Heart right ventricle (tissue), 16 donors: Measurements from ENCODE around the gene CABP4. TPM values are rescaled to one million over a fixed set of nuclear protein-coding genes. Genes with fewer than 3 reads are reported as not detected.
"Not testable (repeated sequence)": the region's sequence is repeated elsewhere in the genome, so short reads cannot be mapped to it uniquely, and the experiment has no call there.

Experiments used
- ATAC-seq, 8 donors: fragments of 200-7000 bp; cut with Tn5 transposase; one replicate each; pipeline ENCODE4 v1.9.1; 2020; ENCODE audit warnings: mild to moderate bottlenecking in 8 of 8, moderate library complexity in 8 of 8, moderate number of reproducible peaks in 1 of 8
- DNase-seq, 2 donors: peaks; one replicate each; pipeline ENCODE4 v3.0.0-alpha.2; 2020
- H3K27ac ChIP-seq, 10 donors: fragments of 200-600 bp; sonication (generic) in 2 of 10; one replicate each; pipeline versions ENCODE4 v1.5.0 to v1.8.0; 2020 to 2022; ENCODE audit warnings: mild to moderate bottlenecking in 3 of 10
- H3K27me3 ChIP-seq, 7 donors: fragments of 200-600 bp; one replicate each; pipeline ENCODE4 v1.8.0; 2021 to 2022; ENCODE audit warnings: mild to moderate bottlenecking in 2 of 7
- H3K36me3 ChIP-seq, 9 donors: fragments of 200-600 bp; sonication (generic) in 1 of 9; one replicate each; pipeline versions ENCODE4 v1.5.0 to v1.8.0; 2020 to 2022; ENCODE audit warnings: mild to moderate bottlenecking in 2 of 9
- H3K4me1 ChIP-seq, 9 donors: fragments of 200-600 bp; sonication (generic) in 1 of 9; one replicate each; pipeline versions ENCODE4 v1.5.0 to v1.8.0; 2020 to 2022; ENCODE audit warnings: mild to moderate bottlenecking in 4 of 9
- H3K4me3 ChIP-seq, 10 donors: fragments of 200-600 bp; sonication (generic) in 2 of 10; one replicate each; pipeline versions ENCODE4 v1.5.0 to v1.8.0; 2020 to 2022; ENCODE audit warnings: mild to moderate bottlenecking in 7 of 10, moderate library complexity in 2 of 10
- H3K9me3 ChIP-seq, 11 donors: fragments of 200-600 bp in 10 of 11; sonication (generic) in 2 of 11; one replicate each; pipeline versions ENCODE4 v1.5.0 to v1.8.0; 2013 to 2022; ENCODE audit warnings: mild to moderate bottlenecking in 2 of 11, control low read depth in 1 of 11, moderate library complexity in 1 of 11
- WGBS, 2 donors: extraction: QIAGEN DNeasy Blood & Tissue Kit; methylation state at CpG; one replicate each; pipeline ENCODE4 v1.1.7; 2013; ENCODE audit warnings: inconsistent platforms in 1 of 2; 5-methylcytosine and 5-hydroxymethylcytosine counted together
- intact Hi-C, 10 donors: fragments of 100-400 bp; cut with DNase I; formaldehyde crosslinking; loops; one replicate each; pipeline versions ENCODE4 v1.11.1 to v1.14.2; 2022
- polyA plus RNA-seq, 2 donors: library from polyadenylated mRNA; stranded (reverse); fragments of 200-250 nt; gene quantifications; one replicate each; pipeline ENCODE4 v1.2.3, GENCODE V29; 2013
- total RNA-seq, 10 donors: library from RNA; stranded (reverse); fragmentation: NEBNext Ultra II Directional in 3 of 10; extraction: Animal tissue kit (Norgen Biotek cat#: 25700) in 3 of 10; gene quantifications; one replicate each; pipeline versions ENCODE4 v1.2.1 to v1.2.4, GENCODE V29; 2021 to 2023
- TF ChIP-seq, protein P1 (sequence below), 9 donors: fragments of 200-600 bp; sonication (generic) in 2 of 9; IDR thresholded peaks; one replicate each; pipeline versions ENCODE4 v1.5.0 to v1.8.0; 2021 to 2022; ENCODE audit warnings: antibody characterized with exemption in 9 of 9, mild to moderate bottlenecking in 5 of 9, moderate library complexity in 1 of 9
- donor health status: Arrhythmogenic right ventricular cardiomyopathy.
- donor health status: ischemic (EF 13 %, LVEDD 7.1; RV severe dilation, severe dysfunction).
- donor health status: healthy with polysubstance abuse.
- donor health status: DM: no; HTN: yes; CAD: no.
- donor health status: DM: no; HTN: no; CAD: no.
- donor health status: ischemic (EF 25% LVEDD 6.9; RV normal size, moderate dysfunction).
- donor health status: ischemic (EF 25% LVEDD 5.7; RV mildly dilated, moderate dysfunction).
- donor health status: healthy.
- donor health status: DM: yes; HTN: yes; CAD: no.
- donor health status: Ischemic cardiomyopathy.
- donor health status: ischemic (EF 35%, LVEDD 5.7; RV mildly dilated, moderate dysfunction).
- donor health status: nonischemic (EF 11% LVEDD 7.7; RV severe dilation, severe dysfunction).
- donor health status: DM: yes; HTN: yes; CAD: no.
- donor health status: PGD.
- donor health status: ischemic (EF 29% LVEDD 5.4; RV normal size, mild dysfunction).
- donor health status: nonischemic (EF 23%, LVEDD 6.1; RV moderate dilation, normal function).

Gene CABP4
- total and polyA plus RNA-seq, 12 donors: 0.17 to 1.5 (median 0.70) TPM; not detected in 1

DNA sequence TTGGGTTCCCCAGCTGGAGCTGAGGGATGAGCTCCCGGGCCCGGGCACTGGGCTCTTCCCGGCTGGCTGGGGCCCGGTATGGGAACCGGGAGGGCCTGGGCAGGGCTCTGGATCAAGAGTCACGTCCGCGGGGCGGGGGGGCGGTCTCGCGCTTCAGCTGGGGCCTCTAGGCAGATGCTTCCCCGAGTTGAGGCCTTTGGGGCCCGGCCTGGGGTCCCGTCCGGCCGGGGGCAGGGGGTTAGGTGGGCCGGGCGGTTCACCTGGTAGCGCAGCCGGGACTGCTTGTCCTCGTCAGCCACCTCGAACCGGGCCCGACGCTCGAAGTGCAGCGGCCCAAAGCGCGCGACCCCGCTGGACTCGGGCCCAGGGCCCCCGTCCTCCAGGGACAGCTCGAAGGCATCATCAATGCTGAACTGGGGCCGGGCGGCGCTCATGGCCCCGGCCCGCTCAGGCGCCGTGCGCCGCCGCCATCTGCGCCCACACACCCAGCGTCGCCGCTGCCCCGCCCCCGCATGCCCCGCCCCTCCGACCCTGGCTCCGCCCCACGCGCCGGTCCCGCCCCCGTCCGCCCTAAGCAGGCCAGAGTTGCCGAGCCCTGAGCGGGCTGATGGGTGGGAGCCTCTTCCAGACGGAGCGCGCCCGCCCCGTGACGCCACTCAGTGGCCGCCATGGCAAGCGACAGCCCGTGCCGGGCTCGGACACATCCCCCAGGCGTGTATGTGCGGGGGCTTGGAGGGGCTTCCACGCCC, 13.8 kb downstream of the CABP4 start, which contains the start of gene TMEM134:
TMEM134 (minus strand) TSS at position 493 of the 749 bp plus-strand sequence; CDS start at position 434, 59 bp downstream.
- intact Hi-C loops: loop anchor here in 8 of 10 donors (1.0 to 5.0 kb wide), 8 partner anchors 36 to 77 kb away; partner anchors contain the start of genes PPP1CA (in 6 of the 8), TBC1D10C (in 6 of the 8), PITPNM1 (in 3 of the 8) and CDK2AP2 (in 2 of the 8)
- 1% methylated on average over 53 to 76 of the region's 76 CpGs for WGBS, 2 donors

DNA sequence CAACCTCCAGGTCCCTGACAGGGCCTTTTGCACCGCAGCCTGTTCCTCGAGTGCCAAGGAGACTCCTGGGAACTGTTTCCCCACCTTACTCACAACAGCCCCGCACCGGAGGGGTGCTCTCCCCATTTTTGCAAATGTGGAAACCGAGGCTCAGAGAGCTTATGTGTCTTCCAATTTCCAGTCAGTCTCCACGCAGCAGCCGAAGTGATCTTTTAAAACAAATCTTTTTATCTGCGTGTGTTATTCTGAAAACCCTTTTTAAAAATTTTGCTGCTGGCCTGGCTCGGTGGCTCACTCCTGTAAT, 14.3 kb downstream of the CABP4 start:
- intact Hi-C loops: loop anchor here in 8 of 10 donors (1.0 to 5.0 kb wide), 8 partner anchors 35 to 77 kb away; partner anchors contain the start of genes PPP1CA (in 6 of the 8), TBC1D10C (in 6 of the 8), PITPNM1 (in 3 of the 8) and CDK2AP2 (in 2 of the 8)
- DNase-seq: no peak
- H3K27me3 ChIP-seq: no peaks in the 10 kb centered on the region
- peaks cover 3 to 43% (median 20%) of the 10 kb centered on the region in 9 donors for H3K4me1 ChIP-seq
- TF ChIP-seq, protein P1, sequence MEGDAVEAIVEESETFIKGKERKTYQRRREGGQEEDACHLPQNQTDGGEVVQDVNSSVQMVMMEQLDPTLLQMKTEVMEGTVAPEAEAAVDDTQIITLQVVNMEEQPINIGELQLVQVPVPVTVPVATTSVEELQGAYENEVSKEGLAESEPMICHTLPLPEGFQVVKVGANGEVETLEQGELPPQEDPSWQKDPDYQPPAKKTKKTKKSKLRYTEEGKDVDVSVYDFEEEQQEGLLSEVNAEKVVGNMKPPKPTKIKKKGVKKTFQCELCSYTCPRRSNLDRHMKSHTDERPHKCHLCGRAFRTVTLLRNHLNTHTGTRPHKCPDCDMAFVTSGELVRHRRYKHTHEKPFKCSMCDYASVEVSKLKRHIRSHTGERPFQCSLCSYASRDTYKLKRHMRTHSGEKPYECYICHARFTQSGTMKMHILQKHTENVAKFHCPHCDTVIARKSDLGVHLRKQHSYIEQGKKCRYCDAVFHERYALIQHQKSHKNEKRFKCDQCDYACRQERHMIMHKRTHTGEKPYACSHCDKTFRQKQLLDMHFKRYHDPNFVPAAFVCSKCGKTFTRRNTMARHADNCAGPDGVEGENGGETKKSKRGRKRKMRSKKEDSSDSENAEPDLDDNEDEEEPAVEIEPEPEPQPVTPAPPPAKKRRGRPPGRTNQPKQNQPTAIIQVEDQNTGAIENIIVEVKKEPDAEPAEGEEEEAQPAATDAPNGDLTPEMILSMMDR (IDR thresholded peaks at IDR 0.05): peak in 1 of 9 donors; percentile 3
- H3K4me3 ChIP-seq: peak overlapping the region in 9 of 10 donors; percentile 67 to 99 (median 84)
- ATAC-seq: no peak
- H3K27ac ChIP-seq: peak overlapping the region; percentile 37 to 94 (median 89)
- WGBS, 2 donors: 13 to 20% methylated on average over 9 of the region's 9 CpGs
- H3K9me3 ChIP-seq: no peaks in the 10 kb centered on the region
- peaks cover 0 to 6% (median 0%) of the 10 kb centered on the region in 9 donors for H3K36me3 ChIP-seq

More for the DNA sequence above, 13.8 kb downstream of the CABP4 start, which contains the start of gene TMEM134:
- peaks cover 0 to 6% (median 0%) of the 10 kb centered on the region in 9 donors for H3K36me3 ChIP-seq
- H3K4me3 ChIP-seq: peak within 1 kb of the TSS; percentile 67 to 99 (median 84)
- peak; percentile 92 to 94 for DNase-seq
- H3K27me3 ChIP-seq: no peaks in the 10 kb centered on the region
- peak within 1 kb of the TSS; percentile 44 to 94 (median 89) for H3K27ac ChIP-seq
- peaks cover 6 to 49% (median 24%) of the 10 kb centered on the region in 9 donors for H3K4me1 ChIP-seq
- TF ChIP-seq, protein P1 (IDR thresholded peaks at IDR 0.05): peak in 8 of 9 donors; percentile 44 to 73 (median 56)
- ATAC-seq: peak; percentile 92 to 96 (median 94)
- no peaks in the 10 kb centered on the region for H3K9me3 ChIP-seq

DNA sequence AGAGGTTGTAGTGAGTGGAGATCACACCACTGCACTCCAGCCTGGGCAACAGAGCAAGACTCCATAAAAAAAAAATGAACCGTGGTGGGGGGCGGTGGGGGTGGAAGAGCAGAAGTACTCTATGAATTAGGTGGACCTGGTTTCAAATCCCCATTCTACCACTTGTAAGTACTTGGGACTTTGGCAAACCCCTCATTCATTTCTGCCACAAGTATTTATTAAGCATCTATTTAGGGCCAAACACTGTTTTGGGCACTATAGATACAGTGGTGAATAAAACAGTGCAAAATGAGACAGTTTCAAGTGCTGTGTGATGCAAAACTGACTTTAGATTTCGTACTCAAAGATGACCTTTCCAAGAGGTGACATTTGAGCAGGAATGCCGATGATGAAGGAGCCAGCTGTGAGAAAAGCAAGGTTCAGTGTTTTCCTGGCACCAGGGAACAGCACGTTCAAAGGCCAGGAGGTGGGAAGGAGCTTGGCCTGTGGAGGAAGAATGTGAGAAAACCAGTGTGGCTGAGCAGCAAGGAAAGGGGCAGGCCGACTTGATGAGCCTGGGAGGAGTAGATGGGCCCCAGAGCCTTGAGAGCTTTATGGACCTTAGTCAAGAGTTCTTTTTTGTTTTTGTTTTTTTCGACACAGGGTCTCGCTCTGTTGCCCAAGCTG, 15.3 kb downstream of the CABP4 start:
- TF ChIP-seq, protein P1 (IDR thresholded peaks at IDR 0.05): no peak
- ATAC-seq (no peak), DNase-seq (no peak)
- Histone ChIP-seq H3K4me3 (no peak overlapping the region), H3K27me3 (no peaks in the 10 kb centered on the region), H3K4me1 (peaks cover 3 to 36% (median 18%) of the 10 kb centered on the region in 9 donors), H3K9me3 (no peaks in the 10 kb centered on the region), H3K36me3 (peaks cover 0 to 6% (median 0%) of the 10 kb centered on the region in 9 donors), H3K27ac (peak overlapping the region in 1 of 10 donors; percentile 89)
- intact Hi-C loops: no loop called here
- WGBS, 2 donors: 87 to 88% methylated on average over 8 of the region's 8 CpGs

DNA sequence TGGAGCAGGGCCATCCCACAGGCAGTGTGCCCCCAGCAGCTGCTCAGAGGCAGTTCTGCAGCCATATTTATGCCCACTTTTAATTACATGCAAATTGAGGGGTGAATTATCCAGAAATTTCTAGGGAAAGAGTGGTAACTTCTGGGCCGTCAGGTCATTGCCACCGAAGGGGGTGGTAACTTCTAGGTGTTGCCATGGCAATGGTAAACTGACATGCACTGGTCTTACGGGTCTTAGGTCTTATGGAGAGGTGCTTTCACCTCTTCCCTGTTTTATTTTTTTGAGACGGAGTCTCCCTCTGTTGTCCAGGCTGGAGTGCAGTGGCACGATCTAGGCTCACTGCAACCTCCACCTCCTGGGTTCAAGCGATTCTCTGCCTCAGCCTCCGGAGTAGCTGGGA, 17.7 kb downstream of the CABP4 start:
- Histone ChIP-seq H3K27me3 (no peaks in the 10 kb centered on the region), H3K27ac (no peak overlapping the region), H3K4me1 (peaks cover 3 to 17% (median 13%) of the 10 kb centered on the region in 9 donors), H3K36me3 (no peaks in the 10 kb centered on the region), H3K4me3 (no peak overlapping the region), H3K9me3 (no peaks in the 10 kb centered on the region)
- TF ChIP-seq, protein P1 (IDR thresholded peaks at IDR 0.05): no peak
- no peak for DNase-seq
- intact Hi-C loops: no loop called here
- WGBS, 2 donors: 77 to 81% methylated on average over 7 of the region's 7 CpGs
- ATAC-seq: no peak

DNA sequence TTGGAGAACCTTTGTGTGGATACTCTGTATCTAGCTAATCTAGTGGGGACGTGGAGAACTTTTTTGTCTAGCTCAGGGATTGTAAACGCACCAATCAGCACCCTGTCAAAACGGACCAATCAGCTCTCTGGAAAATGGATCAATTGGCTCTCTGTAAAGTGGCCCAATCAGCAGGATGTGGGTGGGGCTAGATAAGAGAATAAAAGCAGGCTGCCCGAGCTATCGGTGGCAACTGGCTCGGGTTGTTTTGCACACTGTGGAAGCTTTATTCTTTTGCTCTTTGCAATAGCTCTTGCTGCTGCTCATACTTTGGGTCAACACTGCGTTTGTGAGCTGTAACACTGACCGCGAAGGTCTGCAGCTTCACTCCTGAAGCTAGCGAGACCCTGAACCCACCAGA, 21.5 kb downstream of the CABP4 start:
- ATAC-seq, H3K36me3 ChIP-seq, H3K27me3 ChIP-seq, H3K27ac ChIP-seq, intact Hi-C loops, H3K4me1 ChIP-seq, H3K9me3 ChIP-seq, DNase-seq, H3K4me3 ChIP-seq: not testable (repeated sequence)
- 76 to 79% methylated on average over 10 of the region's 10 CpGs for WGBS, 2 donors

DNA sequence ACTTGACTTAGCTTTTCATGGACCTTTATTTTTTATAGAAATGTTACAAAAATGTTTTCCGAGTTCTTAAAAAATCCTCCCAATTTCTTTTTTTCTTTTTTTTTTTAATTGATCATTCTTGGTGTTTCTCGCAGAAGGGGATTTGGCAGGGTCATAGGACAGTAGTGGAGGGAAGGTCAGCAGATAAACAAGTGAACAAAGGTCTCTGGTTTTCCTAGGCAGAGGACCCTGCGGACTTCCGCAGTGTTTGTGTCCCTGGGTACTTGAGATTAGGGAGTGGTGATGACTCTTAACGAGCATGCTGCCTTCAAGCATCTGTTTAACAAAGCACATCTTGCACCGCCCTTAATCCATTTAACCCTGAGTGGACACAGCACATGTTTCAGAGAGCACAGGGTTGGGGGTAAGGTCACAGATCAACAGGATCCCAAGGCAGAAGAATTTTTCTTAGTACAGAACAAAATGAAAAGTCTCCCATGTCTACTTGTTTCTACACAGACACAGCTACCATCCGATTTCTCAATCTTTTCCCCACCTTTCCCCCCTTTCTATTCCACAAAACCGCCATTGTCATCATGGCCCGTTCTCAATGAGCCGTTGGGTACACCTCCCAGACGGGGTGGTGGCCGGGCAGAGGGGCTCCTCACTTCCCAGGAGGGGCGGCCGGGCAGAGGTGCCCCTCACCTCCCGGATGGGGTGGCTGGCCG, 22.3 kb downstream of the CABP4 start:
- H3K27me3 ChIP-seq, ATAC-seq, H3K9me3 ChIP-seq, DNase-seq, H3K27ac ChIP-seq, H3K36me3 ChIP-seq, H3K4me3 ChIP-seq, H3K4me1 ChIP-seq, intact Hi-C loops: not testable (repeated sequence)
- WGBS, 2 donors: 84 to 87% methylated on average over 12 to 14 of the region's 16 CpGs
